ENCODE results near the gene CST7.

Gene CST7

DNA sequence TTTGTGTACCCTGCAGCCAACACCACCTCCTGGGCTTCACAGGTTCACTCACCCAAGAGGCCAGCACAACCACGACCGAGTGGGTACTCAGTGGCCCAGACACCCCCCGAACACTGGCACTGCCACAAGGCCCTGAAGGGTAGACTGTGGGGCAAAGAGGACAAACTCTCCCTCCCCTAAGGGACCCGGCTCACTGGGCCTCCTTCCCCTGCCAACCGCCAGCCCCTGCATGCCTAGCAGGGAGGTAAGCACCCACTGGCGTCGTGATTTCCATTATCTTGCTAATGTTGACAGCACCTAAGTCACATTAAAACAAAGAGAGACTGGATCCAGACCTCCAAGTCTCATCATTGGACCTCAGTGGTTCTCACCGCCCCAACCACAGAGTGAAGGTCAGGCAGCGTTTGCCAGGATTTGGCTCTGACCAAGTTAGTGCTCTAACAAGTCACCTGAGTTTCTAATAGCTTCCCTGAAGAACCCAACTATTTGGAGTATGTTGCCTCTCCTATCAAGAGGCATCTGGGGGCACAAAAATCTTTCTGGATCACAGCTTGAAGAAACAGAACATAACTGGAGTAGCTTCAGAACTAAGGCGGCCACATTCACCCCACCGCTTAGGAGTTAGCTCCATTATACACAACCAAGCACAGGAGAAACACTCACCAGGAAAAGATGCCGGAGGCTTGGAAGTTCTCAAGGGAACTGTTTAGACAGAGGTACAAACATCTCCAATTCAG is 57.5 kb downstream of the CST7 start:
- DNase-seq, result no peak

DNA sequence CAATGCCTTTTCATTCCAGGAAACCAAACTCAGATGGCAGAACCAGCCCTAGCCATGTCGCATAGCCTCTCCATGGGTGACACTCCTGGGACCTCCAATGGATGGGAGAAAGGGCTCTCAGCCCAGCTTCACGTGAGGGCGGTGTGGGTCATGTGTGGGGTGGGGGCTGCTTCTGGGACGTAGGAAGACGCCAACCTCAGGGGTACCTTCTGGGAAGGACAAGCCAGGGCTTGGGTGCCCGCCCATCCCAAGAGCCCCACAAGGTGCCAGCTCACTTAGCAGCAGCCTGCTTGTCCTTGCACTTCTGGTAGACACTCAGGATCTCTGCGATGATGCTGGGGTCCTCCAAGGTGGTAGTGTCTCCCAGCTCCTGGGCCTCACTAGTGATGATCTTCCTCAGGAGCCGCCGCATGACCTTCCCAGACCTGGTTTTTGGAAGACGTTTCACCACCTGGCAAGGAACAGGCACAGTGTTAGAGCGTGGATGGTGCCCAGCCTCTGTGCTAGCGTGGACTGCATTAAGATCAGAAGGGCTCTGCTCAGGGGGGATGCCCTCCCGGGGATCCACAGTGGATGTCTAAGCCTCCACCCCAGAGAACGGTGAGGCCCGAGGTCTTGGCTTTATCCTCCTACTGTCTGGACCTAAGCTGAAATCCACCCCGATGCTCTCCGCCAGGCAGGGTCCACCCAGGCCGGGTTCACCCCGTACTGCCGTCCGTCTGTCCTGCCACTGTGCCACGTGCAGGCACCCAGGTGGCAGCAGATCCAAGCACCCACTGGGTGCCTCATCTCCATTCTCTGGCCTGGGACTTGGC is 58.6 kb downstream of the CST7 start:
- no peak for DNase-seq

DNA sequence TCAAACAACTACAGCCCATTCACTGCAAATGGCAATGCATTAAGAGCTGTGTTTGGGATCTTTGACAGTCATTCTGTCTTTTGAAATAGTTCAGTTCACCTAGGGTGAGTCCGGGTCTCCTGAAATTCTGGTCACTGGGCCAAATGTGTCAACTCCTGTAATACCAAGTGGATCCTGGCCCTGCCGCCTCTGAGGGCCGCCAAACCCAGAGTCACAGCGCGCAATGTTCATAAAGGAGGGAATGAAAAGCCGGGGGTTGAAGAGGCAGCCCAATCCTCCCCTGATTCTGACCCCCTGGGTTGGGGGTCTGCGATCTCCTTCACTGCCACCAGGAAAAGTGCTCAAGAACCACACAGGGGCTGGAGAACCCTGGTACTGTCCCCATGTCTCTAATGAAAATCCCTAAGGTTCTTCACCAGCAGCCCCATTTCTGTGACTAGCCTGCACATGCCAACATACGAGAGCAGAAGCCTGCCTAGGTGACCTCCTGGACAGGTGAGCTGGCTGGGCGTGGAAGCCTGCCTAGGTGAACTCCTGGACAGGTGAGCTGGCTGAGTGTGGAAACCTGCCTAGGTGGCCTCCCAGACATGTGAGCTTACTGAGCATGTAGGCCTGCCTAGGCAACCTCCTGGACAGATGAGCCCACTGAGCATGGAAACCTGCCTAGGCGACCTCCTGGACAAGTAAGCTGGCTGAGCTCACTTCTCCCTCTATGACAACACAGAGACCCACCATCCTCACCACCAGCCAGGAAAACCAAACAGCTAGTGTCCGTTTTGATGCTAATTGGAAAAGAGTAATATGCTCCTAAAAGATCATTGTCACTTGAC is 59.5 kb downstream of the CST7 start:
- no peak for DNase-seq

Measured in SW 1271 (cell line).